ENCODE measurements around the gene PHF12.

PHF12 gene

GRCh38 chr17:28891201-28891600, 60.1 kb downstream of the PHF12 start:
- Mint-ChIP-seq H3K27me3 (no peaks in the 10 kb centered on the region), H3K4me1 (ENCODE audit: low read depth) (peaks cover 52% of the 10 kb centered on the region), H3K27ac (peak overlapping the region; percentile 3), H3K9me3 (no peaks in the 10 kb centered on the region), H3K36me3 (ENCODE audit: low read depth) (peaks cover 63% of the 10 kb centered on the region), H3K4me3 (no peak overlapping the region)
- intact Hi-C loops (cut with micrococcal nuclease) = no loop called here

- Mint-ChIP-seq H3K36me3 (ENCODE audit: low read depth) (peaks cover 69% of the 10 kb centered on the region), H3K4me3 (no peak overlapping the region), H3K27ac (peak overlapping the region; percentile 62), H3K4me1 (ENCODE audit: low read depth) (peaks cover 44% of the 10 kb centered on the region), H3K27me3 (no peaks in the 10 kb centered on the region), H3K9me3 (no peaks in the 10 kb centered on the region)
- intact Hi-C loops (cut with micrococcal nuclease) = no loop called here
These were observed 61.3 kb downstream of the PHF12 start for GRCh38 chr17:28889996-28890395.

- H3K4me1 Mint-ChIP-seq (ENCODE audit: low read depth) = peaks cover 41% of the 10 kb centered on the region
- no peak overlapping the region for H3K4me3 Mint-ChIP-seq
- peak overlapping the region; percentile 62 for H3K27ac Mint-ChIP-seq
- intact Hi-C loops (cut with micrococcal nuclease) = no loop called here
- no peaks in the 10 kb centered on the region for H3K27me3 Mint-ChIP-seq
- H3K9me3 Mint-ChIP-seq = no peaks in the 10 kb centered on the region
- peaks cover 80% of the 10 kb centered on the region for H3K36me3 Mint-ChIP-seq (ENCODE audit: low read depth)
These were observed 62.5 kb downstream of the PHF12 start for GRCh38 chr17:28888832-28889231.

GRCh38 chr17:28887871-28888471, 63.3 kb downstream of the PHF12 start:
- Mint-ChIP-seq H3K27ac (no peak overlapping the region), H3K4me1 (ENCODE audit: low read depth) (peaks cover 33% of the 10 kb centered on the region), H3K27me3 (no peaks in the 10 kb centered on the region), H3K36me3 (ENCODE audit: low read depth) (peaks cover 84% of the 10 kb centered on the region), H3K9me3 (no peaks in the 10 kb centered on the region), H3K4me3 (no peak overlapping the region)
- intact Hi-C loops (cut with micrococcal nuclease) = no loop called here

- H3K4me1 Mint-ChIP-seq (ENCODE audit: low read depth) = peaks cover 14% of the 10 kb centered on the region
- no peaks in the 10 kb centered on the region for H3K27me3 Mint-ChIP-seq
- H3K27ac Mint-ChIP-seq = no peak overlapping the region
- H3K4me3 Mint-ChIP-seq = no peak overlapping the region
- H3K9me3 Mint-ChIP-seq = no peaks in the 10 kb centered on the region
- intact Hi-C loops (cut with micrococcal nuclease) = no loop called here
- H3K36me3 Mint-ChIP-seq (ENCODE audit: low read depth) = peaks cover 85% of the 10 kb centered on the region
These were observed 65.4 kb downstream of the PHF12 start for GRCh38 chr17:28885951-28886350.

- Mint-ChIP-seq H3K27ac (peak overlapping the region; percentile 28), H3K4me1 (ENCODE audit: low read depth) (peaks cover 8% of the 10 kb centered on the region), H3K27me3 (no peaks in the 10 kb centered on the region), H3K9me3 (no peaks in the 10 kb centered on the region), H3K4me3 (no peak overlapping the region), H3K36me3 (ENCODE audit: low read depth) (peaks cover 87% of the 10 kb centered on the region)
- intact Hi-C loops (cut with micrococcal nuclease) = no loop called here
These were observed 66.0 kb downstream of the PHF12 start for GRCh38 chr17:28885363-28885762.

GRCh38 chr17:28883967-28884702, 67.2 kb downstream of the PHF12 start:
- Mint-ChIP-seq H3K27ac (no peak overlapping the region), H3K9me3 (no peaks in the 10 kb centered on the region), H3K36me3 (ENCODE audit: low read depth) (peaks cover 99% of the 10 kb centered on the region), H3K4me3 (no peak overlapping the region), H3K27me3 (no peaks in the 10 kb centered on the region), H3K4me1 (ENCODE audit: low read depth) (no peaks in the 10 kb centered on the region)
- intact Hi-C loops (cut with micrococcal nuclease) = no loop called here

- no peak overlapping the region for H3K4me3 Mint-ChIP-seq
- no peaks in the 10 kb centered on the region for H3K27me3 Mint-ChIP-seq
- no peak overlapping the region for H3K27ac Mint-ChIP-seq
- intact Hi-C loops (cut with micrococcal nuclease) = no loop called here
- peaks cover 96% of the 10 kb centered on the region for H3K36me3 Mint-ChIP-seq (ENCODE audit: low read depth)
- no peaks in the 10 kb centered on the region for H3K4me1 Mint-ChIP-seq (ENCODE audit: low read depth)
- H3K9me3 Mint-ChIP-seq = no peaks in the 10 kb centered on the region
These were observed 69.0 kb downstream of the PHF12 start for GRCh38 chr17:28882154-28882895.

- Mint-ChIP-seq H3K27ac (no peak overlapping the region), H3K36me3 (ENCODE audit: low read depth) (peaks cover 88% of the 10 kb centered on the region), H3K27me3 (no peaks in the 10 kb centered on the region), H3K4me1 (ENCODE audit: low read depth) (no peaks in the 10 kb centered on the region), H3K9me3 (no peaks in the 10 kb centered on the region), H3K4me3 (no peak overlapping the region)
- intact Hi-C loops (cut with micrococcal nuclease) = no loop called here
These were observed 69.7 kb downstream of the PHF12 start for GRCh38 chr17:28881533-28882056.

- Mint-ChIP-seq H3K4me3 (no peak overlapping the region), H3K4me1 (ENCODE audit: low read depth) (no peaks in the 10 kb centered on the region), H3K9me3 (no peaks in the 10 kb centered on the region), H3K27ac (no peak overlapping the region), H3K36me3 (ENCODE audit: low read depth) (peaks cover 78% of the 10 kb centered on the region), H3K27me3 (no peaks in the 10 kb centered on the region)
- intact Hi-C loops (cut with micrococcal nuclease) = no loop called here
These were observed 70.8 kb downstream of the PHF12 start for GRCh38 chr17:28880572-28880945.

GRCh38 chr17:28879886-28880571, 71.3 kb downstream of the PHF12 start:
- intact Hi-C loops (cut with micrococcal nuclease) = no loop called here
- no peaks in the 10 kb centered on the region for H3K4me1 Mint-ChIP-seq (ENCODE audit: low read depth)
- no peak overlapping the region for H3K27ac Mint-ChIP-seq
- no peaks in the 10 kb centered on the region for H3K9me3 Mint-ChIP-seq
- no peak overlapping the region for H3K4me3 Mint-ChIP-seq
- H3K36me3 Mint-ChIP-seq (ENCODE audit: low read depth) = peaks cover 73% of the 10 kb centered on the region
- no peaks in the 10 kb centered on the region for H3K27me3 Mint-ChIP-seq

GRCh38 chr17:28878981-28879380, 72.3 kb downstream of the PHF12 start:
- intact Hi-C loops (cut with micrococcal nuclease) = no loop called here
- Mint-ChIP-seq H3K9me3 (no peaks in the 10 kb centered on the region), H3K4me3 (no peak overlapping the region), H3K27ac (no peak overlapping the region), H3K36me3 (ENCODE audit: low read depth) (peaks cover 62% of the 10 kb centered on the region), H3K4me1 (ENCODE audit: low read depth) (no peaks in the 10 kb centered on the region), H3K27me3 (no peaks in the 10 kb centered on the region)

- peaks cover 56% of the 10 kb centered on the region for H3K36me3 Mint-ChIP-seq (ENCODE audit: low read depth)
- H3K27ac Mint-ChIP-seq = no peak overlapping the region
- no peaks in the 10 kb centered on the region for H3K9me3 Mint-ChIP-seq
- no peak overlapping the region for H3K4me3 Mint-ChIP-seq
- no peaks in the 10 kb centered on the region for H3K27me3 Mint-ChIP-seq
- no peaks in the 10 kb centered on the region for H3K4me1 Mint-ChIP-seq (ENCODE audit: low read depth)
- intact Hi-C loops (cut with micrococcal nuclease) = no loop called here
These were observed 73.0 kb downstream of the PHF12 start for GRCh38 chr17:28878158-28878910.

Data from dendritic cell treated with granulocyte-macrophage colony-stimulating factor and Interleukin-4, amounts not matched to agents 40 ng/mL and 50 ng/mL, for 4 days (primary cell).